WTC11 (cell line): ENCODE data around the gene IFNK. TPM values are rescaled to one million over a fixed set of nuclear protein-coding genes. Genes with fewer than 3 reads are reported as not detected.

ENCODE experiments used
- ATAC-seq: fragments of 200-7000 bp; cut with Tn5 transposase; 2 replicates; pipeline ENCODE4 v1.10.0; 2021; ENCODE audit warnings: mild to moderate bottlenecking, moderate library complexity
- CTCF ChIA-PET: fragments of 300-600 bp; sonication (Branson Sonifier 250); formaldehyde crosslinking; loops from one replicate; lab custom pipeline; 2021; ENCODE audit warnings: antibody characterized with exemption; lab: Charles Lee
- POLR2A ChIA-PET: fragments of 350-600 bp; sonication (Branson Sonifier 250); formaldehyde crosslinking; loops from one replicate; lab custom pipeline; 2021; ENCODE audit warnings: antibody characterized with exemption; lab: Charles Lee
- DNase-seq: peaks from one replicate; pipeline ENCODE4 v3.0.0; 2021; ENCODE audit warnings: low spot score
- H3K27ac Mint-ChIP-seq: 2 replicates; pipeline ENCODE4 v1.8.0; 2021; ENCODE audit warnings: mixed read lengths
- H3K27me3 Mint-ChIP-seq: 2 replicates; pipeline ENCODE4 v1.8.0; 2021; ENCODE audit warnings: low read depth, mild to moderate bottlenecking, moderate library complexity, mixed read lengths
- H3K36me3 Mint-ChIP-seq: 2 replicates; pipeline ENCODE4 v1.8.0; 2021; ENCODE audit warnings: mixed read lengths
- H3K4me1 Mint-ChIP-seq: 2 replicates; pipeline ENCODE4 v1.8.0; 2022; ENCODE audit warnings: mixed read lengths
- H3K4me3 Mint-ChIP-seq: 2 replicates; pipeline ENCODE4 v1.8.0; 2021; ENCODE audit warnings: mild to moderate bottlenecking, moderate library complexity, mixed read lengths
- H3K9me3 Mint-ChIP-seq: 2 replicates; pipeline ENCODE4 v1.8.0; 2021; ENCODE audit warnings: mixed read lengths
- CREM ChIP-seq: sonication (generic); formaldehyde crosslinking; IDR thresholded peaks from 2 replicates; pipeline ENCODE4 v1.8.1; 2022; ENCODE audit warnings: mild to moderate bottlenecking, missing genetic modification reagents, moderate library complexity
- CTCF ChIP-seq: fragments of 200-600 bp; IDR thresholded peaks from 2 replicates; pipeline ENCODE4 v1.8.0; 2022; ENCODE audit warnings: antibody characterized with exemption
- FOXP4 ChIP-seq: sonication (generic); formaldehyde crosslinking; IDR thresholded peaks from 2 replicates; pipeline ENCODE4 v1.8.0; 2022; ENCODE audit warnings: mild to moderate bottlenecking, missing genetic modification reagents
- JUN ChIP-seq: sonication (generic); formaldehyde crosslinking; IDR thresholded peaks from 2 replicates; pipeline ENCODE4 v1.8.0; 2023; ENCODE audit warnings: mild to moderate bottlenecking, missing genetic modification reagents
- MAX ChIP-seq: sonication (generic); formaldehyde crosslinking; IDR thresholded peaks from 2 replicates; pipeline ENCODE4 v1.8.0; 2022; ENCODE audit warnings: mild to moderate bottlenecking, missing genetic modification reagents
- PRDM15 ChIP-seq: sonication (generic); formaldehyde crosslinking; IDR thresholded peaks from 2 replicates; pipeline ENCODE4 v1.8.0; 2022; ENCODE audit warnings: missing genetic modification reagents
- ZNF263 ChIP-seq: sonication (generic); formaldehyde crosslinking; IDR thresholded peaks from 2 replicates; pipeline ENCODE4 v1.8.1; 2022; ENCODE audit warnings: low read depth, mild to moderate bottlenecking, moderate library complexity, missing genetic modification reagents
- ZNF532 ChIP-seq: fragments of 250-450 bp; sonication (Bioruptor Pico); IDR thresholded peaks from 2 replicates; pipeline ENCODE4 v1.9.0; 2021; ENCODE audit warnings: mild to moderate bottlenecking, borderline replicate concordance
- total RNA-seq: library from RNA; stranded (reverse); gene quantifications from 3 replicates; pipeline ENCODE4 v1.2.3, GENCODE V29; 2021

IFNK gene
- total RNA-seq, 1 experiment from 2014 or later, result not detected

GRCh38 chr9:27529316-27530278, 5.5 kb downstream of the IFNK start, which contains the start of gene MOB3B (continued):
- peak; percentile 12; the same call in 1 of the 2 replicates for TF ChIP-seq PRDM15 (CRISPR knock-in tag)
- TF ChIP-seq ZNF532, result no peak
- no peak; the same call in 1 of the 2 replicates for TF ChIP-seq CREM (CRISPR knock-in tag)
- peak; percentile 16; the same call in 1 of the 2 replicates for TF ChIP-seq MAX (CRISPR knock-in tag)
- TF ChIP-seq, all 79 proteins: peak for 19

- H3K4me1 Mint-ChIP-seq, result peaks cover 48% of the 10 kb centered on the region
- H3K27ac Mint-ChIP-seq, result no peak overlapping the region
- TF ChIP-seq FOXP4 (CRISPR knock-in tag) (no peak), ZNF263 (CRISPR knock-in tag) (no peak), CTCF (no peak), JUN (CRISPR knock-in tag) (no peak)
- ATAC-seq (no peak), DNase-seq (no peak)
- ChIA-PET CTCF (interaction anchor here (2.6 kb wide), 1 partner anchor 198 kb away, joined by 35 read pairs; no protein-coding TSS in a partner anchor), POLR2A (interaction anchor here (0.5 kb wide), 1 partner anchor 20 kb away, joined by 3 read pairs; no protein-coding TSS in a partner anchor)
- H3K4me3 Mint-ChIP-seq, result no peak overlapping the region
- H3K36me3 Mint-ChIP-seq, result no peaks in the 10 kb centered on the region
- H3K27me3 Mint-ChIP-seq, result peaks cover 3% of the 10 kb centered on the region; the same call in 1 of the 2 replicates
- H3K9me3 Mint-ChIP-seq, result no peaks in the 10 kb centered on the region
Observed at GRCh38 chr9:27530915-27531755, 7.0 kb downstream of the IFNK start.
